RKO (cell line): Measurements from ENCODE around the gene LIN37.
"Not testable (repeated sequence)": the region's sequence is repeated elsewhere in the genome, so short reads cannot be mapped to it uniquely, and the experiment has no call there.

ENCODE experiments used
- DNase-seq: peaks from one replicate; pipeline ENCODE4 v3.0.0-alpha.2; 2016; ENCODE audit warnings: low spot score

LIN37 gene

DNA sequence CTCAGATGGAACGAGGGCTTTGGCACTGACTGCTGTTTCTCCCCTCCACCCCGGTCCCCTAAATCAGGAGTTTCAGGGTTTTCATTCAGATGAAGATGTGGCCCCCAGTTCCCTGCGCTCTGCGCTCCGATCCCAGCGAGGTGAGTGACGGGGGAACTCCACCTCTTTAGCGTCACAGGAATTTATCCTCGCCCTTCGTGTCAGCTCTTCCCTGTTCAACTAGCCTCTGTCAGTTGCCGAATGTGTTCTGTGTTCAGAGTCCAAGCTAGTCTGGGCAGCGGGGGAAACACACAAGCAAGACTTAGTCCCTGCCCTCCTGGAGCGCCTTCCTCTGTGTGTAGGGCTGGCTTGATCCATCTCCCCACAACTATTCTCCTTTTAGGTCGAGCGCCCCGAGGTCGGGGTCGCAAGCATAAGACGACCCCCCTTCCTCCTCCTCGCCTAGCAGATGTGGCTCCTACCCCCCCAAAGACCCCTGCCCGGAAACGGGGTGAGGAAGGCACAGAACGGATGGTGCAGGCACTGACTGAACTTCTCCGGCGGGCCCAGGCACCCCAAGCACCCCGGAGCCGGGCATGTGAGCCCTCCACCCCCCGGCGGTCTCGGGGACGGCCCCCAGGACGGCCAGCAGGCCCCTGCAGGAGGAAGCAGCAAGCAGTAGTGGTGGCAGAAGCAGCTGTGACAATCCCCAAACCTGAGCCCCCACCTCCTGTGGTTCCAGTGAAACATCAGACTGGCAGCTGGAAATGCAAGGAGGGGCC lies 28.8 kb upstream of the LIN37 start:
- no peak for DNase-seq

DNA sequence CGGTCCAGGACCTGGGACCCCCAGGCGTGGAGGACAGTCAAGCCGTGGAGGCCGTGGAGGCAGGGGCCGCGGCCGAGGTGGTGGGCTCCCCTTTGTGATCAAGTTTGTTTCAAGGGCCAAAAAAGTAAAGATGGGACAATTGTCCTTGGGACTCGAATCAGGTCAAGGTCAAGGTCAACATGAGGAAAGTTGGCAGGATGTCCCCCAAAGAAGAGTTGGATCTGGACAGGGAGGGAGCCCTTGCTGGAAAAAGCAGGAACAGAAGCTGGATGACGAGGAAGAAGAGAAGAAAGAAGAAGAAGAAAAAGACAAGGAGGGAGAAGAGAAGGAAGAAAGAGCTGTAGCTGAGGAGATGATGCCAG lies 28.2 kb upstream of the LIN37 start:
- DNase-seq, result no peak

DNA sequence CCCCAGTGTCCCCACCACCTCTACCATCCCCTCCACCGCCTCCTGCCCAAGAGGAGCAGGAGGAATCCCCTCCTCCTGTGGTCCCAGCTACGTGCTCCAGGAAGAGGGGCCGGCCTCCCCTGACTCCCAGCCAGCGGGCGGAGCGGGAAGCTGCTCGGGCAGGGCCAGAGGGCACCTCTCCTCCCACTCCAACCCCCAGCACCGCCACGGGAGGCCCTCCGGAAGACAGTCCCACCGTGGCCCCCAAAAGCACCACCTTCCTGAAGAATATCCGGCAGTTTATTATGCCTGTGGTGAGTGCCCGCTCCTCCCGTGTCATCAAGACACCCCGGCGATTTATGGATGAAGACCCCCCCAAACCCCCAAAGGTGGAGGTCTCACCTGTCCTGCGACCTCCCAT lies 27.7 kb upstream of the LIN37 start:
- DNase-seq, result no peak

DNA sequence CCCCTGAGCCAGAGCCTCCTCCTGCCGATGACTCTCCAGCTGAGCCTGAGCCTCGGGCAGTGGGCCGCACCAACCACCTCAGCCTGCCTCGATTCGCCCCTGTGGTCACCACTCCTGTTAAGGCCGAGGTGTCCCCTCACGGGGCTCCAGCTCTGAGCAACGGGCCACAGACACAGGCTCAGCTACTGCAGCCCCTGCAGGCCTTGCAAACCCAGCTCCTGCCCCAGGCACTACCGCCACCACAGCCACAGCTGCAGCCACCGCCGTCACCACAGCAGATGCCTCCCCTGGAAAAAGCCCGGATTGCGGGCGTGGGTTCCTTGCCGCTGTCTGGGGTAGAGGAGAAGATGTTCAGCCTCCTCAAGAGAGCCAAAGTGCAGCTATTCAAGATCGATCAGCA lies 27.0 kb upstream of the LIN37 start:
- no peak for DNase-seq

DNA sequence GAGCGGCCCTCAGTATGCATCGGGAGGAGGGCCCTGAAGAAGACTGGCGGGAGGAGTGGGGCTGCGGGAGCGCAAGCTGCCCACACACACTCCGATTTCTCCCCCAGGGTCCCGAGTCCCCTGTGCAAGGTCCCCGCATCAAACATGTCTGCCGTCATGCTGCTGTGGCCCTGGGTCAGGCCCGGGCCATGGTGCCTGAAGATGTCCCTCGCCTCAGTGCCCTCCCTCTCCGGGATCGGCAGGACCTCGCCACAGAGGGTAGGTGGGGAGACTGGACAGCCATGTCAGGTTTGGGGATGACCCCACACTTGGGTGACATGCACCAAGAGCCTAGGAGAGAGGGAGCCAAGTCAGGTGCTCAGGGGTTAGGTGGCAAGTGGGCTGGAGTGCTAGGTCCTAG lies 25.9 kb upstream of the LIN37 start:
- no peak for DNase-seq

DNA sequence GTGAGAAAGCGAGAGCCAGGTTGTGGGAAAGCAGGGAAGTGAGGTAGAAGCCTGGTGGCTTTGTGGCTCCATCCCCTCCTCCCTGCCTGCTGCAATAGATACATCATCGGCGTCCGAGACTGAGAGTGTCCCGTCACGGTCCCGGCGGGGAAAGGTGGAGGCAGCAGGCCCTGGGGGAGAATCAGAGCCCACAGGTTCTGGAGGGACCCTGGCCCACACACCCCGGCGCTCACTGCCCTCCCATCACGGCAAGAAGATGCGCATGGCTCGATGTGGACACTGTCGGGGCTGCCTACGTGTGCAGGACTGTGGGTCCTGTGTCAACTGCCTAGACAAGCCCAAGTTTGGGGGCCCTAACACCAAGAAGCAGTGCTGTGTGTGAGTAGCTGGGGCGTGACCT lies 25.5 kb upstream of the LIN37 start:
- no peak for DNase-seq

DNA sequence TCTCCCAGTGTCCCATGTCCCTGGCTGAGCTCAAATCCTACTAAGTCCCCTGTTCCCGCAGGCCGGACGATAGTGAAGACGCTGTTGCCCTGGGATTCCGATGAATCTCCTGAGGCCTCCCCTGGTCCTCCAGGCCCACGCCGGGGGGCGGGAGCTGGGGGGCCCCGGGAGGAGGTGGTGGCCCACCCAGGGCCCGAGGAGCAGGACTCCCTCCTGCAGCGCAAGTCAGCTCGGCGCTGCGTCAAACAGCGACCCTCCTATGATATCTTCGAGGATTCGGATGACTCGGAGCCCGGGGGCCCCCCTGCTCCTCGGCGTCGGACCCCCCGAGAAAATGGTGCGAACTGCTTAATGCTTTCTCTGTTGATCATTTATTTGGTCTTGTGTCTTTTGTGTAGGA lies 24.7 kb upstream of the LIN37 start:
- DNase-seq, result no peak

DNA sequence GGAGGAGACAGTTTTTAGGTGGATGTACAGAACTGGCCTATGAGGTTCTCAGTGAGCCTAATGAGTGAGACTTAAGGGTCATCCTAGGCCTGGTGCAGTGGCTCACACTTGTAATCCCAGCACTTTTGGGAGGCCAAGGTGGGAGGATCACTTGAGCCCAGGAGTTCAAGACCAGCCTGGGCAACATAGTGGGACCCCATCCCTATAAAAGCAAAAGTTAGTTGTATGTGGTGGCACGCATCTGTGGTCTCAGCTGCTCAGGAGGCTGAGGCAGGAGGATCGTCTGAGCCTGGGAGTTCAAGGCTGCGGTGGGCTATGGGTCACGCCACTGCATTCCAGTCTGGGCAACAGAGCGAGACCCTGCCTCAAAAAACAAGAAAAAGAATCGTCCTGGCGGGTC lies 24.2 kb upstream of the LIN37 start:
- not testable (repeated sequence) for DNase-seq

DNA sequence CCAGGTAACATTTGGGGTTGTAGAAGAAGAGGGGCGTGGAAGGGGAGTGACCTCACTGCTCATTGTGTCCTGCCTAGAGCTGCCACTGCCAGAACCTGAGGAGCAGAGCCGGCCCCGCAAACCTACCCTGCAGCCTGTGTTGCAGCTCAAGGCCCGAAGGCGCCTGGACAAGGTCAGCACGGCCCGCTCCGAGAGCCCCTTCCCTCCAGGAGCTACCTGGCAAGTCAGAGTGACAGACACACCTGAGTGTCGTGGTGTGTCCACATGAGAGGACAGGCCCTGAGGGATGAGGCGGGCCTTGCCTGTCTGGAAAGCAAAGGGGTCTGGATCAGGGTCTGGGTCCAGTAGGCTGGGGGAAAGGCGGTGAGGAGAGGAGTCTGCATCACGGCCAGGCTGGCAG lies 23.8 kb upstream of the LIN37 start:
- no peak for DNase-seq

DNA sequence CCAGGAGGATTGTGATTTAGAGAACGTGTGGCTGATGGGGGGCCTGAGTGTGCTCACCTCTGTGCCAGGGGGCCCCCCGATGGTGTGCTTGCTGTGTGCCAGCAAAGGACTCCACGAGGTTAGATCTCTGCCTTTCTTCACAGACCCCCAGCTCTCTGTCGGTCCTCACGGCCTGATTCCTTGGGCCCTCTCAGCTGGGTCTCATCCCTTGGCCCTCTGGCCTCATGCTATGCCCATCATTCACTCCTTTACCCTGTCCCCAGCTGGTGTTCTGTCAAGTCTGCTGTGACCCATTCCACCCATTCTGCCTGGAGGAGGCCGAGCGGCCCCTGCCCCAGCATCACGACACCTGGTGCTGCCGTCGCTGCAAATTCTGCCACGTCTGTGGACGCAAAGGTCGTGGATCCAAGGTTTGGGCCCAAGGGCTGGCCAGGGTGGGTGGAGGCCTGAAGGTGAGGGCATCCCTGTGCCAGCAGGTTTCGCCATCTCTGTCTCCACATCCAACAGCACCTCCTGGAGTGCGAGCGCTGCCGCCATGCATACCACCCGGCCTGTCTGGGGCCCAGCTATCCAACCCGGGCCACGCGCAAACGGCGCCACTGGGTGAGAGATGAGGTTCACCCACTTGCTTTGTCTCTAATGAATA lies 23.0 kb upstream of the LIN37 start:
- no peak for DNase-seq

DNA sequence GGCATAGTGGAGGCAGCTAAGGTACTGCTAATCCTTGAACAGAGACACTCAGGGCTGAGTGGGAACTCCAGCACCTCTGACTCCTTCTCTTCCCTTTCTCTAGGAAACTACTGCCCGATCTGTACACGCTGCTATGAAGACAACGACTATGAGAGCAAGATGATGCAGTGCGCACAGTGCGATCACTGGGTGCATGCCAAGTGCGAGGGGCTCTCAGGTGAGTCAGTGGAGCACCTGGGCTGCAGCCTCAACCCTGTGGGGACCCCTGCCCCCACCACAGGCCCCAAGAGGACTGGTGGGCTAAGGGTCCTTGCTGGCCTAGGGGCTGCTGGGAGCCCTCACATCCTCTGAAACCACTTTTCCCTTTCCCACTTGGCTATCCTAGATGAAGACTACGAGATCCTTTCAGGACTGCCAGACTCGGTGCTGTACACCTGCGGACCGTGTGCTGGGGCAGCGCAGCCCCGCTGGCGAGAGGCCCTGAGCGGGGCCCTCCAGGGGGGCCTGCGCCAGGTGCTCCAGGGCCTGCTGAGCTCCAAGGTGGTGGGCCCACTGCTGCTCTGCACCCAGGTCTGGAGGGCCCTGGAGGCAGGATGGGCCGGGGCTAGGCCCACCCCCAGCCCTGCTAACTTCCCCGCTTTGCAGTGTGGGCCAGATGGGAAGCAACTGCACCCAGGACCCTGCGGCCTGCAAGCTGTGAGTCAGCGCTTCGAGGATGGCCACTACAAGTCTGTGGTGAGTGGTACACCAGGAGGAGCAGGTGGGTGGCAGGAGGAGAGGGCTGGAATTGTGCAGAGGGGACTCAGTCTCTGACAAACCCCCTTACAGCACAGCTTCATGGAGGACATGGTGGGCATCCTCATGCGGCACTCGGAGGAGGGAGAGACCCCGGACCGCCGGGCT lies 21.1 kb upstream of the LIN37 start:
- DNase-seq, result no peak

DNA sequence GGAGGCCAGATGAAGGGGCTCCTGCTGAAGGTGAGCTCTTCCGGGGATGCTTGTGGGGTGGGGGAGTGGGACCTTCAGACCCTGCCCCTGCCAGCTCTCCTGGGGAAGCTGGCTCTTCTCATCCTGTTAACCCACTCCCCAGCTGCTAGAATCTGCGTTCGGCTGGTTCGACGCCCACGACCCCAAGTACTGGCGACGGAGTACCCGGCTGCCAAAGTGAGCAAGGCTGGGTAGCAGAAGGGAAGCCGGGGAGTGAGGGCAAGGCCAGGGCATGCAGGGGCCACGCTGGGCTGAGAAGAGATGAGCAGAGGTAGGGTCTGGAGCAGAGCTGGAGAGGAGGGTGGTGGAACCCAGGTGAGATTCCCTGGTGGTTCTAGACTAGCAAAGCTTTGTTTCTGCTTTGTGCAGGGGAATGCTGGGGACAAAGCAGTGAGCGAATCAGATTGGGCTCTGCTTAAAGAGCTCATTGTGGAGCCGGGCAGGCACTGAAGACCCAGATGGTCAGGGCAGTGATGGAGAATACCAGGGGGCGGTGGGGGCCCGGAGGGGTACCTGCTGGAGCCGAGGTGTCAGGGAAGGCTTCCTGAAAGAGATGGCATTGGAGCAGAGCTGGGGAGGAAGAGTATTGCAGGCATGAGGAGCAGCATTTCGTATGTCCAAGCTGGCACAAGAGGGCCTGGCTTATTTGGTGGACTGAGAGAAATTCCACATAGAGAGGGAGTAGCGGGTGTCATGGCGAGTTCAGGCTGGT lies 20.2 kb upstream of the LIN37 start:
- no peak for DNase-seq

DNA sequence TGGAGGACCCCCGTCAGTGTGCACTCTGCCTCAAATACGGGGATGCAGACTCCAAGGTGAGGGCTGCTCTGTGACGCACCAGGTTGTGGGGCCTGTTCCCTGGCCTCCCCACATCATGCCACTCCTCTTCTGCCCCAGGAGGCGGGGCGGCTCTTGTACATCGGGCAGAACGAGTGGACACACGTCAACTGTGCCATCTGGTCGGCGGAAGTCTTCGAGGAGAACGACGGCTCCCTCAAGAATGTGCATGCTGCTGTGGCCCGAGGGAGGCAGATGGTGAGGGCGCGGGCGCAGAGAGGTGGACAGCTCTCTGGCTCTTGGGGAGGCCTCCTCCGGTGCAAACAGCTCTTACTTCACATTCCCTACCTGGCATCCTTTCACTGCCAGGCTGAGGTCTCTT lies 19.4 kb upstream of the LIN37 start:
- DNase-seq, result no peak

DNA sequence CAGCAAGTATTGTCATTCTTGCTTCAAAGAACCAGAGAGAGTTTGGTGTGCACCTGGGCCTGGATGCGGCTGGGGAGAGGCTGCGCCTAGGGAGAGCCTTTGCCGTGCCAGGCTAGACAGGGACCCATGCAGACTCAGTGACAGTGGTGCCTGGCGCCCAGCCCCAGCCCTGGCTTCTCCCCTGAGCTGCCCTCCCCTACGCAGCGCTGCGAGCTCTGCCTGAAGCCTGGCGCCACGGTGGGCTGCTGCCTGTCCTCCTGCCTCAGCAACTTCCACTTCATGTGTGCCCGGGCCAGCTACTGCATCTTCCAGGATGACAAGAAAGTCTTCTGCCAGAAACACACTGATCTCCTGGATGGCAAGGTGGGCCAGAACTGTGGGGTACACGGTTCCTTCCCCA lies 18.6 kb upstream of the LIN37 start:
- DNase-seq, result no peak

DNA sequence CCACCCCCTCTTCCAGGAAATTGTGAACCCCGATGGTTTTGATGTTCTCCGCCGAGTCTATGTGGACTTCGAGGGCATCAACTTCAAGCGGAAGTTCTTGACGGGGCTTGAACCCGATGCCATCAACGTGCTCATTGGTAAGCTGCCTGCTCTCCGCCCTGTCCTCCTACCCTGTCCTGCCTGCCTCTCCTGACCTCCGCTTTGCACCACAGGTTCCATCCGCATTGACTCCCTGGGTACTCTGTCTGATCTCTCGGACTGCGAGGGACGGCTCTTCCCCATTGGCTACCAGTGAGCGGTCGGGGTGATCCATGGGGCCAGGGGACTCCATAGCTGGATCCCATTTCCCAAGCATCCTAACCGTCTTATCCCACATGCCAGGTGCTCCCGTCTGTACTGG lies 18.1 kb upstream of the LIN37 start:
- DNase-seq, result no peak

DNA sequence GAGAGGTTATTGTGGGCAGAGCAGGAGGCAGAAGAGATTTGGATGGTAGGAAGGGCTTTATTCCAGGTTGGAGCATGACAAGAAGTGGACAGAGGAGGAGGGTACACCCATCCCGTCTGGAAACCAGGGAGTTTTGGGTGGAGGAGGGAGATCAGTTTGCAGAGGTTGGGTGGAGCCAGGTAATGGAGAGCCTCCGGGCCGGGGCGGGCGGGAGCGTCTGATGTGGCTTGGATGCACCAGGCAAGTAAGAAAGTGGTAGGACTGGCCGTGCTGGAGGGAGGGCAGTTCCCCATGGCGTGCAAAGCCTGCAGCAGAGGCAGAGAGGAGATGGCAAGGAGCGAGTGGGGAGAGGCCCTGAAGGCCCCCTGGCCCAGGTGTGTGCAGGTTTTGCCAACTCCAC lies 17.0 kb upstream of the LIN37 start:
- no peak for DNase-seq

DNA sequence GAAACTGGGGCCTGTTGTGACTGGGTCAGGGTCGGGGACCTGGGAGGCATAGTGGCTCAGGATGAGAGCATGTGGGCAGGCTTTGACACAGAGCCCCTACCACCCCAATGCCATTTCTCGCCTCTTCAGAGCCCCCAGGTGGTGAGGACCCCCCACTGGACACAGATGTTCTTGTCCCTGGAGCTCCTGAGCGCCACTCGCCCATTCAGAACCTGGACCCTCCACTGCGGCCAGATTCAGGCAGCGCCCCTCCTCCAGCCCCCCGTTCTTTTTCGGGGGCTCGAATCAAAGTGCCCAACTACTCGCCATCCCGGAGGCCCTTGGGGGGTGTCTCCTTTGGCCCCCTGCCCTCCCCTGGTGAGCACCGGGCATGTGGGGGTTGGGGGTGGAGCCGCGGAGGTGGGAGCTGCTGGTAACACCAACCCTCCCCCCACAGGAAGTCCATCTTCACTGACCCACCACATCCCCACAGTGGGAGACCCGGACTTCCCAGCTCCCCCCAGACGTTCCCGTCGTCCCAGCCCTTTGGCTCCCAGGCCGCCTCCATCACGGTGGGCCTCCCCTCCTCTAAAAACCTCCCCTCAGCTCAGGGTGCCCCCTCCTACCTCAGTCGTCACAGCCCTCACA lies 16.5 kb upstream of the LIN37 start:
- no peak for DNase-seq

DNA sequence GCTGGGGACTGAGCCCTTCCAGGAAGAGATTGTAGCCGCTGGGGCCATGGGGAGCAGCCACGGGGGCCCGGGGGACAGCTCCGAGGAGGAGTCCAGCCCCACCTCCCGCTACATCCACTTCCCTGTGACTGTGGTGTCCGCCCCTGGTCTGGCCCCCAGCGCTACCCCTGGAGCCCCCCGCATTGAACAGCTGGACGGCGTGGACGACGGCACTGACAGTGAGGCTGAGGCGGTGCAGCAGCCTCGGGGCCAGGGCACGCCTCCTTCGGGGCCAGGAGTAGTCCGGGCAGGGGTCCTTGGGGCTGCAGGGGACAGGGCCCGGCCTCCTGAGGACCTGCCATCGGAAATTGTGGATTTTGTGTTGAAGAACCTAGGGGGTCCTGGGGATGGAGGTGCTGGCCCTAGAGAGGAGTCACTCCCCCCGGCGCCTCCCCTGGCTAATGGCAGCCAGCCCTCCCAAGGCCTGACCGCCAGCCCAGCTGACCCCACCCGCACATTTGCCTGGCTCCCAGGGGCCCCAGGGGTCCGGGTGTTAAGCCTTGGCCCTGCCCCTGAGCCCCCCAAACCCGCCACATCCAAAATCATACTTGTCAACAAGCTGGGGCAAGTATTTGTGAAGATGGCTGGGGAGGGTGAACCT lies 15.7 kb upstream of the LIN37 start:
- no peak for DNase-seq

DNA sequence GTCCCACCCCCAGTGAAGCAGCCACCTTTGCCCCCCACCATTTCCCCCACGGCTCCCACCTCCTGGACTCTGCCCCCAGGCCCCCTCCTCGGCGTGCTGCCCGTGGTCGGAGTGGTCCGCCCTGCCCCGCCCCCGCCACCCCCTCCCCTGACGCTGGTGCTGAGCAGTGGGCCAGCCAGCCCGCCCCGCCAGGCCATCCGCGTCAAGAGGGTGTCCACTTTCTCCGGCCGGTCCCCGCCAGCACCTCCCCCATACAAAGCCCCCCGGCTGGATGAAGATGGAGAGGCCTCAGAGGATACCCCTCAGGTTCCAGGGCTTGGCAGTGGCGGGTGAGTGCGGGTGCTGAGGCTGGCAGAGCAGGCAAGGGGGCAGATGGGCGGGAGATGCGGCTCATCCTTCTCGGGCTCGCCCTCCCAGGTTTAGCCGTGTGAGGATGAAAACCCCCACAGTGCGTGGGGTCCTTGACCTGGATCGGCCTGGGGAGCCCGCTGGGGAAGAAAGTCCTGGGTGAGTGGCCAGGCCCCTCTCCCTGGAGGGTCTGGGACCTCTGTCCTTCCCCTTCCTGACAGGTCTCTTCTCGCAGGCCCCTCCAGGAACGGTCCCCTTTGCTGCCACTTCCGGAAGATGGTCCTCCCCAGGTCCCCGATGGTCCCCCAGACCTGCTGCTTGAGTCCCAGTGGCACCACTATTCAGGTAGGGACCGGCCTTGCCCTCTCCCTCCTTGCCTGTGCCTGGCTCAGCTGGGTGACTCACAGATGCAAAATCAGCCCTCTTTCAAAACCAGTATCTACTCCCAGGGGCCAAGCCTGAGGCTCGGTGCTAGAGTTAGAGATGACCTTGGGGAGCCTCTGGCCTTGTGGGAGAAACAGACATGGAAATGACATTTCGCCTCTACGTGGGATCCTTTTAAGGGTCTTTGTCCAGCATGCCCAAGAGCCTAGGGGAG lies 14.9 kb upstream of the LIN37 start:
- DNase-seq, result no peak

DNA sequence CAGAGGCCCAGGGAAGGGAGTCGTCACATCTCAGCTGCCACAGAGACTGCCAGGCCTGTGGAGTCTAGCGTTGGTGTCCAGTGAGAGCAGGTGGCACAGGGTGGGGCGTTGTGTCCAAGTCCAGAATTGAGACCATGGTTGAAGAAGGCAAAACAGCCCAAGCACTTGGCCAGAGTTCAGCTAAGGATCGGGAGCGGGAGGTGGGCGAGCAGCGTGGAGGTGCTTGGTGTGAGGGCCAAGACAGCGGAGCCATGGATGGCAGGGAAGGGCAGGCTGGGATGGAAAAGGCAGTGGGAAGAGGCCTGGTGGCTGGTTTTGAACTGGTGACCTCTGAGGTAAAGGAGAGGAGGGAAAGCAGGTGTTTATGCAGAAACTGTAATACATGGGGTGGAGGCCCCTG lies 14.1 kb upstream of the LIN37 start:
- no peak for DNase-seq
